ENCODE data around the gene UCK2. TPM values are rescaled to one million over a fixed set of nuclear protein-coding genes. Genes with fewer than 3 reads are reported as not detected.

UCK2 gene
- total RNA-seq, 1 experiment from 2014 or later = 77.9 TPM

GRCh38 chr1:165941531-165941930 lies 114.1 kb downstream of the UCK2 start:
- Mint-ChIP-seq H3K36me3 (ENCODE audit: insufficient read depth in 1 of 3, low read depth in 3 of 3) (no peaks in the 10 kb centered on the region), H3K4me3 (no peak overlapping the region)

More at GRCh38 chr1:165941531-165941930, 114.1 kb downstream of the UCK2 start:
- Mint-ChIP-seq H3K4me1 (peaks cover 22 to 26% of the 10 kb centered on the region in 2 experiments), H3K27me3 (ENCODE audit: low read depth) (peaks cover 1% of the 10 kb centered on the region), H3K27ac (no peak overlapping the region), H3K9me3 (no peaks in the 10 kb centered on the region)
- H3K18ac ChIP-seq (ENCODE audit: insufficient read length, low read depth, low read length) = no peak overlapping the region
- no peak overlapping the region for H2BK5ac ChIP-seq (ENCODE audit: insufficient read length, low read length)
- H3K23me2 ChIP-seq (ENCODE audit: insufficient read length, low read depth, low read length, poor library complexity, severe bottlenecking) = no peaks in the 10 kb centered on the region
- H2BK120ac ChIP-seq (ENCODE audit: low read depth, low read length, poor library complexity, severe bottlenecking) = no peak overlapping the region
- no peak overlapping the region for H2BK12ac ChIP-seq (ENCODE audit: insufficient read length, low read depth, low read length)
- H3K4me2 ChIP-seq (ENCODE audit: insufficient read depth, insufficient read length, low read length) = no peak overlapping the region
- no peak overlapping the region for H3K23ac ChIP-seq (ENCODE audit: insufficient read length, low read depth, low read length)
- H2BK15ac ChIP-seq (ENCODE audit: low read depth, low read length) = no peak overlapping the region
- no CpG with 5 or more reads among the region's 21 CpGs for WGBS (ENCODE audit: extremely low coverage, insufficient read length, low lambda C conversion rate)
- H3K27me3 ChIP-seq (ENCODE audit: insufficient read depth, low read length) = no peaks in the 10 kb centered on the region
- H2BK20ac ChIP-seq (ENCODE audit: low read depth, low read length, poor library complexity, severe bottlenecking) = no peak overlapping the region
- no peak overlapping the region for H3K14ac ChIP-seq (ENCODE audit: insufficient read depth, low read length)
- TF ChIP-seq, protein P1, sequence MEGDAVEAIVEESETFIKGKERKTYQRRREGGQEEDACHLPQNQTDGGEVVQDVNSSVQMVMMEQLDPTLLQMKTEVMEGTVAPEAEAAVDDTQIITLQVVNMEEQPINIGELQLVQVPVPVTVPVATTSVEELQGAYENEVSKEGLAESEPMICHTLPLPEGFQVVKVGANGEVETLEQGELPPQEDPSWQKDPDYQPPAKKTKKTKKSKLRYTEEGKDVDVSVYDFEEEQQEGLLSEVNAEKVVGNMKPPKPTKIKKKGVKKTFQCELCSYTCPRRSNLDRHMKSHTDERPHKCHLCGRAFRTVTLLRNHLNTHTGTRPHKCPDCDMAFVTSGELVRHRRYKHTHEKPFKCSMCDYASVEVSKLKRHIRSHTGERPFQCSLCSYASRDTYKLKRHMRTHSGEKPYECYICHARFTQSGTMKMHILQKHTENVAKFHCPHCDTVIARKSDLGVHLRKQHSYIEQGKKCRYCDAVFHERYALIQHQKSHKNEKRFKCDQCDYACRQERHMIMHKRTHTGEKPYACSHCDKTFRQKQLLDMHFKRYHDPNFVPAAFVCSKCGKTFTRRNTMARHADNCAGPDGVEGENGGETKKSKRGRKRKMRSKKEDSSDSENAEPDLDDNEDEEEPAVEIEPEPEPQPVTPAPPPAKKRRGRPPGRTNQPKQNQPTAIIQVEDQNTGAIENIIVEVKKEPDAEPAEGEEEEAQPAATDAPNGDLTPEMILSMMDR (conservative IDR thresholded peaks at IDR 0.05) = no peak
- H3K79me1 ChIP-seq (ENCODE audit: insufficient read depth, low read depth, low read length, poor library complexity, severe bottlenecking) = no peaks in the 10 kb centered on the region
- H4K5ac ChIP-seq (ENCODE audit: insufficient read length, low read depth, low read length) = no peak overlapping the region
- no peak overlapping the region for H3K4ac ChIP-seq (ENCODE audit: low read depth, low read length)
- no peaks in the 10 kb centered on the region for H3K9me3 ChIP-seq (ENCODE audit: control insufficient read depth, low read depth, low read length)
- no peak overlapping the region for H4K8ac ChIP-seq (replicated peaks; ENCODE audit: insufficient read length, low read depth, low read length)
- DNase-seq = no peak
- no peaks in the 10 kb centered on the region for H4K20me1 ChIP-seq (ENCODE audit: control insufficient read depth, insufficient read depth, insufficient read length)
- H4K91ac ChIP-seq (ENCODE audit: insufficient read length, low read depth, low read length) = no peak overlapping the region
- H3T11ph ChIP-seq (ENCODE audit: low read length) = no peak overlapping the region
- H3K4me1 ChIP-seq (ENCODE audit: insufficient read depth, low read length) = peaks cover 4% of the 10 kb centered on the region; the same call in 1 of the 2 replicates
- no peak overlapping the region for H3K27ac ChIP-seq (ENCODE audit: insufficient read length, low read depth, low read length)
- H3K79me2 ChIP-seq (ENCODE audit: insufficient read depth, low read length) = no peaks in the 10 kb centered on the region
- H2AFZ ChIP-seq (ENCODE audit: low read length) = no peak overlapping the region
- no peak overlapping the region for H2AK5ac ChIP-seq (ENCODE audit: insufficient read length, low read length)
- H3K56ac ChIP-seq (ENCODE audit: insufficient read length, low read depth, low read length) = no peak overlapping the region
- no peak overlapping the region for H3K9ac ChIP-seq (ENCODE audit: extremely low read depth, insufficient read length, low read length)
